ENCODE data around the gene PRKAR1B.

DNA sequence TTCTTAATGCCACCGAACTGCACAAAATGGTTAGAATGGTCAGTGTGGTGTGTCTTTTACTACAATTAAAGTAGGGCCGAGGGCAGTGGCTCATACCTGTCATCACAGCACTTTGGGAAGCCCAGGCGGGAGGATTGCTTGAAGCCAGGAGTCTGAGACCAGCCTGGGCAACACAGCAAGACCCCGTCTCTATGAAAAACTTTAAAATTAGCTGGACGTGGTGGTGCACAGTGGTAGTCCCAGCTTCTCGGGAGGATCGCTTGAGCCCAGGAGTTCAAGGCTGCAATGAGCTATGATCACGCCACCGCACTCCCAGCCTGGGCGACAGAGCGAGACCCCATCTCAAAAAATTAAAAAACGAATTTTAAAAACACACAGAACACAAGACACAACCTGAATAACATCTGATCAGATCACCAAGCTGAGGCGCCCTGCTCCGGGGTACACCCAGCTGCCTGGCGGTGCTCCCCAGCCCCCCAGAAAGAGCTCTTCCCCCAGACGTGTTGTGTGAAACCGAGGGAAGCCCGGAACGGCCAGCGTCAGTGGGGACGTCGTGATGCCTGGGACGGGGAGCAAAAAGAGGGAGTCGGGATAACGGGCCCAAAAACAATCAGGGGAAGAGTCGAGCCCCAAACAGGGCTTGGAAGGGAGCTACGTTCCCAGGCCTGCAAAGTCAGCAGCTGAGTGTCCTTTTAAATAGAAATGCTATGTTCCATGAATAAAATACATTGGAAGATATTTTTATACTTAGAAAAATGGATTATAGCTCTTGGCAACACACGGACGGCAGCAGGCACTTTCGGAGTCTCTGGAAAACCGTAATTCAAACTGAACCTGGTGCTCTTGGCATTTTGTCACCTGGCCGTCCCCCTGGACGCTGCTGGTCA, 126.7 kb downstream of the PRKAR1B start:
- no peak for TF ChIP-seq CTCF (IDR thresholded peaks at IDR 0.05 in 8 of 11, conservative IDR thresholded peaks at IDR 0.05 in 3 of 11)
- TF ChIP-seq POLR2A (IDR thresholded peaks at IDR 0.05) = no peak
- no peak for TF ChIP-seq POLR2AphosphoS5 (IDR thresholded peaks at IDR 0.05)
